NCI-H1436 treated with DMSO at 0.1 percent for 48 hours (cell line): Measurements from ENCODE around the gene IRF2BP1.
"Not testable (repeated sequence)": the region's sequence is repeated elsewhere in the genome, so short reads cannot be mapped to it uniquely, and the experiment has no call there.

Experiments used
- DNase-seq: peaks from one replicate; lab custom pipeline; 2025; lab: John Stamatoyannopoulos, UW

IRF2BP1 gene

GRCh38 chr19:45882652-45883585 lies 3.0 kb downstream of the IRF2BP1 start:
- no peak for DNase-seq

- DNase-seq: no peak
These were observed 3.9 kb downstream of the IRF2BP1 start for GRCh38 chr19:45881909-45882528.

- DNase-seq: no peak
These were observed 4.6 kb downstream of the IRF2BP1 start for GRCh38 chr19:45881082-45881908.

GRCh38 chr19:45879971-45880370 lies 6.0 kb downstream of the IRF2BP1 start:
- DNase-seq: no peak

GRCh38 chr19:45879055-45879454 lies 6.9 kb downstream of the IRF2BP1 start:
- no peak for DNase-seq

- no peak for DNase-seq
These were observed 7.7 kb downstream of the IRF2BP1 start for GRCh38 chr19:45878043-45878794.

- DNase-seq: no peak
These were observed 9.3 kb downstream of the IRF2BP1 start for GRCh38 chr19:45876411-45877197.

- no peak for DNase-seq
These were observed 9.9 kb downstream of the IRF2BP1 start for GRCh38 chr19:45876161-45876410.

- DNase-seq: no peak
These were observed 11.3 kb downstream of the IRF2BP1 start for GRCh38 chr19:45874620-45874966.

- DNase-seq: no peak
These were observed 12.6 kb downstream of the IRF2BP1 start for GRCh38 chr19:45873219-45873772.

GRCh38 chr19:45872095-45872919 lies 13.6 kb downstream of the IRF2BP1 start:
- DNase-seq: no peak

- no peak for DNase-seq
These were observed 15.1 kb downstream of the IRF2BP1 start for GRCh38 chr19:45870798-45871197.

- not testable (repeated sequence) for DNase-seq
These were observed 18.7 kb downstream of the IRF2BP1 start for GRCh38 chr19:45867241-45867640.

GRCh38 chr19:45866400-45867176 lies 19.4 kb downstream of the IRF2BP1 start:
- DNase-seq: no peak

GRCh38 chr19:45865269-45865948 lies 20.5 kb downstream of the IRF2BP1 start:
- DNase-seq: no peak

- DNase-seq: no peak
These were observed 21.3 kb downstream of the IRF2BP1 start for GRCh38 chr19:45864629-45865082.

GRCh38 chr19:45863840-45864628 lies 21.9 kb downstream of the IRF2BP1 start, which contains the start of gene FOXA3:
Gene FOXA3, plus strand, starts transcription at chr19:45864326. Its CDS starts 131 bp downstream, at chr19:45864457.
- no peak for DNase-seq
